Measurements from ENCODE around the gene CCDC97.

DNA sequence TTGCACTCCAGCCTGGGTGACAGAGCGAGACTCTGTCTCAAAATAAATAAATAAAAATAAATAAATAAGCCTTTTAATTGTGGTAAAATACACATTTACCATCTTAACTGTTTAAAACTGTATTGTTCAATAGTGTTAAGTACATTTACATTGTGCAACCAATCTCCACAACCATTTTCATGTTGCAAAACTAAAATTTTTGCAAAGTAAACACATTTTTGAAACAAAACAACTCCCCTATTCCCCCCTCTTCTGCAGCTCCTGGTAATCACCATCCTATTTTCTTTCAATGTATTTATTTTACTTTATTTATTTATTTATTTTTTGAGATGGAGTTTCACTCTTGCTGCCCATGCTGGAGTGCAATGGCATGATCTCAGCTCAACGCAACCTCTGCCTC, 59.8 kb downstream of the CCDC97 start:
- TF ChIP-seq, protein P1, sequence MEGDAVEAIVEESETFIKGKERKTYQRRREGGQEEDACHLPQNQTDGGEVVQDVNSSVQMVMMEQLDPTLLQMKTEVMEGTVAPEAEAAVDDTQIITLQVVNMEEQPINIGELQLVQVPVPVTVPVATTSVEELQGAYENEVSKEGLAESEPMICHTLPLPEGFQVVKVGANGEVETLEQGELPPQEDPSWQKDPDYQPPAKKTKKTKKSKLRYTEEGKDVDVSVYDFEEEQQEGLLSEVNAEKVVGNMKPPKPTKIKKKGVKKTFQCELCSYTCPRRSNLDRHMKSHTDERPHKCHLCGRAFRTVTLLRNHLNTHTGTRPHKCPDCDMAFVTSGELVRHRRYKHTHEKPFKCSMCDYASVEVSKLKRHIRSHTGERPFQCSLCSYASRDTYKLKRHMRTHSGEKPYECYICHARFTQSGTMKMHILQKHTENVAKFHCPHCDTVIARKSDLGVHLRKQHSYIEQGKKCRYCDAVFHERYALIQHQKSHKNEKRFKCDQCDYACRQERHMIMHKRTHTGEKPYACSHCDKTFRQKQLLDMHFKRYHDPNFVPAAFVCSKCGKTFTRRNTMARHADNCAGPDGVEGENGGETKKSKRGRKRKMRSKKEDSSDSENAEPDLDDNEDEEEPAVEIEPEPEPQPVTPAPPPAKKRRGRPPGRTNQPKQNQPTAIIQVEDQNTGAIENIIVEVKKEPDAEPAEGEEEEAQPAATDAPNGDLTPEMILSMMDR (IDR thresholded peaks at IDR 0.05), result no peak
- TF ChIP-seq POLR2A (IDR thresholded peaks at IDR 0.05) (no peak), POLR2AphosphoS5 (IDR thresholded peaks at IDR 0.05) (no peak), EP300 (IDR thresholded peaks at IDR 0.05) (no peak)

All from upper lobe of left lung (tissue), 4 donors.